ENCODE results near the gene UBXN7. TPM values are rescaled to one million over a fixed set of nuclear protein-coding genes. Genes with fewer than 3 reads are reported as not detected.

UBXN7 gene
- total and polyA plus RNA-seq, 2 of the 8 experiments (the other 6 are each of a cell fraction or from before 2014, with no cell fraction given) = 18.5 to 109 TPM

GRCh38 chr3:196428041-196428440 lies 4.2 kb downstream of the UBXN7 start:
- Histone ChIP-seq H3K23me2 (ENCODE audit: low read depth, low read length) (peaks cover 11% of the 10 kb centered on the region), H3K4me1 (replicated peaks in 1 of 4; ENCODE audit: control insufficient read depth in 3 of 4, insufficient read depth in 4 of 4, low read length in 3 of 4) (peaks cover 0 to 1% (median 0%) of the 10 kb centered on the region in 4 experiments; a peak in 4 of 7 replicates), H3K36me3 (ENCODE audit: control insufficient read depth in 2 of 4, insufficient read depth in 4 of 4, low read length in 3 of 4) (peaks cover 0 to 8% (median 0%) of the 10 kb centered on the region in 4 experiments; a peak in 2 of 8 replicates), H4K5ac (ENCODE audit: insufficient read length, low read depth, low read length) (no peak overlapping the region), H3K18ac (ENCODE audit: extremely low read depth, low read length) (no peak overlapping the region), H3K4me3 (ENCODE audit: extremely low read depth in 1 of 4, insufficient read depth in 2 of 4, low read depth in 3 of 4, low read length in 4 of 4) (no peak overlapping the region), H2BK20ac (ENCODE audit: low read length) (no peak overlapping the region), H3K79me2 (ENCODE audit: control insufficient read depth in 1 of 2, insufficient read depth in 2 of 2, low read length in 2 of 2) (peaks cover 47 to 91% of the 10 kb centered on the region in 2 experiments), H3K9ac (replicated peaks in 1 of 4; ENCODE audit: extremely low read depth in 1 of 4, low read depth in 3 of 4, low read length in 3 of 4) (no peak overlapping the region), H3K56ac (replicated peaks; ENCODE audit: insufficient read length, low read depth, low read length) (no peak overlapping the region), H2BK12ac (ENCODE audit: low read depth, low read length) (no peak overlapping the region), H4K20me1 (replicated peaks in 1 of 2; ENCODE audit: control insufficient read depth in 1 of 2, insufficient read depth in 2 of 2, low read length in 2 of 2) (peaks cover 5 to 24% of the 10 kb centered on the region in 2 experiments), H3K4ac (replicated peaks; ENCODE audit: insufficient read length, low read depth, low read length) (no peak overlapping the region), H3K23ac (ENCODE audit: insufficient read length) (no peak overlapping the region), H2BK15ac (ENCODE audit: low read length) (no peak overlapping the region), H2BK120ac (replicated peaks; ENCODE audit: low read depth, low read length) (no peak overlapping the region), H3K9me3 (ENCODE audit: insufficient read depth in 2 of 2, low read depth in 1 of 2, low read length in 1 of 2) (no peaks in the 10 kb centered on the region), H4K91ac (replicated peaks; ENCODE audit: insufficient read length, low read length) (no peak overlapping the region), H3K79me1 (ENCODE audit: low read depth, low read length) (peaks cover 6% of the 10 kb centered on the region), H3K14ac (ENCODE audit: insufficient read length) (no peak overlapping the region), H4K8ac (ENCODE audit: extremely low read depth, insufficient read depth, low read length) (no peak overlapping the region), H2AFZ (ENCODE audit: low read length) (no peak overlapping the region), H3K4me2 (ENCODE audit: insufficient read depth in 1 of 2, low read depth in 2 of 2, low read length in 2 of 2) (no peak overlapping the region), H3K27ac (ENCODE audit: low read depth, low read length) (no peak overlapping the region), H2AK5ac (ENCODE audit: low read depth, low read length) (no peak overlapping the region), H2BK5ac (ENCODE audit: low read depth, low read length) (no peak overlapping the region), H3K27me3 (replicated peaks in 1 of 4; ENCODE audit: control insufficient read depth in 3 of 4, extremely low read depth in 1 of 4, insufficient read depth in 3 of 4, low read length in 3 of 4) (no peaks in the 10 kb centered on the region)
- FAIRE-seq (no peak), DNase-seq (ENCODE audit: low read depth in 1 of 2, low spot score in 2 of 2) (no peak)
- TF ChIP-seq SIN3A (conservative IDR thresholded peaks at IDR 0.05 in 1 of 2, IDR thresholded peaks at IDR 0.05 in 1 of 2; ENCODE audit: low read depth in 1 of 2, low read length in 2 of 2) (no peak), TAF7 (optimal IDR thresholded peaks at IDR 0.05; ENCODE audit: borderline replicate concordance, low read depth, low read length) (no peak), CTCF (IDR thresholded peaks at IDR 0.05; ENCODE audit: control extremely low read depth in 1 of 3, insufficient read depth in 1 of 3, low read depth in 1 of 3, low read length in 3 of 3) (no peak), HDAC2 (IDR thresholded peaks at IDR 0.05; ENCODE audit: borderline replicate concordance in 1 of 2, low read depth in 2 of 2, low read length in 2 of 2) (no peak), CHD1 (IDR thresholded peaks at IDR 0.05; ENCODE audit: low read depth, low read length) (no peak), NANOG (IDR thresholded peaks at IDR 0.05; ENCODE audit: insufficient read depth, low read depth, low read length, poor library complexity, severe bottlenecking) (no peak)
- CTCF ChIA-PET (ENCODE audit: partially characterized antibody) = no interaction called here
- POLR2A ChIA-PET (ENCODE audit: partially characterized antibody) = no interaction called here
- WGBS, 2 experiments (ENCODE audit: extremely low coverage in 1 of 2, insufficient coverage in 1 of 2, insufficient read length in 1 of 2, insufficient replicate concordance in 2 of 2, low coverage in 1 of 2, low lambda C conversion rate in 2 of 2, missing lambda C conversion rate in 1 of 2) = 91% methylated on average over 6 of the region's 6 CpGs; no CpG with 5 or more reads in 1 of the 2 experiments

Measured in H1 (cell line).